8988T (cell line): ENCODE data around the gene RAD1.

Experiments used
- DNase-seq: peaks from one replicate; pipeline ENCODE4 v3.0.0; 2011

Gene RAD1

DNA sequence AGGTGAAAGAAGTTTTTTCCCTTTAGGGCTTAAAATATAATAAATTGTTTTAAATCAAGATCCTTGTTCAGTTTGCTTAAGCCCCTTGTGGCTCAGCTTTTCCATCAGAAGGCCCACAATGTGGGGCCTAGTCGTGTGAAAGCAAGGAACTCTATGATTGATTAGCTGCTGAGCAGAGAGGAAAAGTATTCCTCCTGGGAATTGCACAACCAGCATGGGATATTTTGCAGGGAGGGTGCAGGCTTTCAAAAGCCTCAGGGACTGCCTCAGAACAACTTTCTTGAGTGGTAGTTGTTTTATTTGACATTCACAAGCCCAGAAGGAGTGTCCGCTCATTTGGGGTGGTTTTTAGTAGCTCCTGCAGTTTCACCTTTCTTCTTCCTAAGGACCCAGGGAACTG, 56.5 kb downstream of the RAD1 start:
- DNase-seq = no peak

DNA sequence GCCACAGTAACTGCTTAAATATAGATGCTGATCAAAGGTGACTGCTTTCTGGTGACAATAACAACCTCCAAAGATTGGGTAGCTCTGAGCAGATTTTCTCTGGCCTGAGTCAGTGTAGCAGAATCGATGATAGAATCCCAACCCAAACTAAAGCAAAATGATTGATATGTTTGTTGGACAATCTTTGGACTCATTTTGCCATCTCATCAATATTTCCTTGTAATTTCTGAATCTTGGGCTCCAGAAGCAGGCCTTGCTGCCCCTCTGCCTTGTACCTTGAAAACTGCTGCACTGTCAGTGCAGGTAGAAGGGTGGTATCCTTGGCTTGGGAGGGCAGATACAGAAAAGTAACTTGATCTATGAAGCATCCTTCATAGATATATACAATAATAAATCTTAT, 57.4 kb downstream of the RAD1 start:
- DNase-seq = no peak

DNA sequence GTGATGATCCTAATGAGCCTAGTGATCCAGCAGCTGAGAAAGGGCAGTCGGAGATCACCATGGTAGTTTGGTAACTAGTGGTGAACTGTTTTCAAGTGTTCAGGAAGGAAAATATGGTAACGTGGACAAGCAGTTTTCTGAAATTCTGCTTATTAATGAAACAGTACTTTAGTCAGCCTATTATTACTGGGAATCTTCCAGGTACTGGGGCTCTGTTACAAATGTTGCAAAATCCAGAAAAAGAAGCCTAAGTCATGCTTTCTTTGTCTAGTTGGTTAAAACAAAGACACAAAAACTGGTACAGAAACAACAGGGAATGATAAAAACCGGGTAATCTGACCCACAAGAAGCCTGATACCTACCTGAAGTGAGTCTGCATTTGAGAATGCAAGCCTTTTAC, 58.1 kb downstream of the RAD1 start:
- DNase-seq = no peak
